Left ventricle myocardium inferior (tissue), 1 donor: ENCODE measurements around the gene TTC24. TPM values are rescaled to one million over a fixed set of nuclear protein-coding genes. Genes with fewer than 3 reads are reported as not detected.

Experiments used
- DNase-seq: peaks from one replicate; pipeline ENCODE4 v3.0.0-alpha.2; 2020
- H3K27ac ChIP-seq: fragments of 200-600 bp; replicated peaks from 2 replicates; pipeline ENCODE4 v1.8.0; 2021
- H3K27me3 ChIP-seq: fragments of 200-600 bp; 2 replicates; pipeline ENCODE4 v1.8.0; 2021; ENCODE audit warnings: low read depth
- H3K36me3 ChIP-seq: fragments of 200-600 bp; 2 replicates; pipeline ENCODE4 v1.8.0; 2021
- H3K4me1 ChIP-seq: fragments of 200-600 bp; 2 replicates; pipeline ENCODE4 v1.8.0; 2021
- H3K4me3 ChIP-seq: fragments of 200-600 bp; 2 replicates; pipeline ENCODE4 v1.8.0; 2021; ENCODE audit warnings: mild to moderate bottlenecking, moderate library complexity
- H3K9me3 ChIP-seq: fragments of 200-600 bp; replicated peaks from 2 replicates; pipeline ENCODE4 v1.8.0; 2021
- intact Hi-C: fragments of 100-400 bp; cut with micrococcal nuclease; formaldehyde crosslinking; loops from one replicate; pipeline ENCODE4 v1.11.0; 2022
- long read RNA-seq: library from polyadenylated mRNA; unstranded; transcript quantifications from one replicate; pipeline ENCODE4 v2.0.0, GENCODE V29; 2021
- total RNA-seq: library from RNA; stranded (reverse); fragmentation: NEBNext Ultra II Directional; extraction: Animal tissue kit (Norgen Biotek cat#: 25700); gene quantifications from one replicate; pipeline ENCODE4 v1.2.1, GENCODE V29; 2021
- TF ChIP-seq, protein P1 (sequence below): fragments of 200-600 bp; IDR thresholded peaks from 2 replicates; pipeline ENCODE4 v1.8.0; 2021; ENCODE audit warnings: antibody characterized with exemption, mild to moderate bottlenecking, borderline replicate concordance
- donor health status: DM: no; HTN: yes; CAD: no; lungs with severe emphysema.

Gene TTC24
- not detected for total RNA-seq
- long read RNA-seq: 0 reads

DNA sequence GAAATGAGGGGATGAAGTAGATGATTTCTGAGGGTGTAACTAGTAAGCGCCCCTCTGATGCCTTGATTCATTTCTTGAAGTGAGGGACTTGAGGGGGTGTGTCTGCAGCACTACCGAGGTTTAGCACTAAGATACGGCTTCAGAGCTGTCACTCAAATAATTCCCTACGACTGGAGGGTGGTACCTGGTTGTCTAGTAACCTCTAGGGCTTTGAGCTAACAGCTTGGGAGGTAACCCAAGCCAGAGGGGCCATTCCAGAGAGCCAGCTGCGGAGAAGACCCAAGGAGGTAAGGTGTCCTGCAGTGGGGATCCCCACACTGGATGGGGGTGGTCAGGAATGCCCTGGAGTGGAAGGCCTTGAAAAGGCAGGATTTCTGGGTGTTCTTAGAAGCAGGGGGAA is at the start of gene TTC24:
Gene TTC24, plus strand, starts transcription at position 252 of the 400 bp plus-strand sequence. CDS start 1,642 bp downstream, outside the sequence.
- Histone ChIP-seq H3K27ac (no peak within 1 kb of the TSS), H3K36me3 (no peaks in the 10 kb centered on the region), H3K9me3 (no peaks in the 10 kb centered on the region), H3K4me3 (no peak within 1 kb of the TSS), H3K4me1 (peaks cover 6% of the 10 kb centered on the region), H3K27me3 (no peaks in the 10 kb centered on the region)
- intact Hi-C loops: no loop called here
- no peak for DNase-seq
- TF ChIP-seq, protein P1, sequence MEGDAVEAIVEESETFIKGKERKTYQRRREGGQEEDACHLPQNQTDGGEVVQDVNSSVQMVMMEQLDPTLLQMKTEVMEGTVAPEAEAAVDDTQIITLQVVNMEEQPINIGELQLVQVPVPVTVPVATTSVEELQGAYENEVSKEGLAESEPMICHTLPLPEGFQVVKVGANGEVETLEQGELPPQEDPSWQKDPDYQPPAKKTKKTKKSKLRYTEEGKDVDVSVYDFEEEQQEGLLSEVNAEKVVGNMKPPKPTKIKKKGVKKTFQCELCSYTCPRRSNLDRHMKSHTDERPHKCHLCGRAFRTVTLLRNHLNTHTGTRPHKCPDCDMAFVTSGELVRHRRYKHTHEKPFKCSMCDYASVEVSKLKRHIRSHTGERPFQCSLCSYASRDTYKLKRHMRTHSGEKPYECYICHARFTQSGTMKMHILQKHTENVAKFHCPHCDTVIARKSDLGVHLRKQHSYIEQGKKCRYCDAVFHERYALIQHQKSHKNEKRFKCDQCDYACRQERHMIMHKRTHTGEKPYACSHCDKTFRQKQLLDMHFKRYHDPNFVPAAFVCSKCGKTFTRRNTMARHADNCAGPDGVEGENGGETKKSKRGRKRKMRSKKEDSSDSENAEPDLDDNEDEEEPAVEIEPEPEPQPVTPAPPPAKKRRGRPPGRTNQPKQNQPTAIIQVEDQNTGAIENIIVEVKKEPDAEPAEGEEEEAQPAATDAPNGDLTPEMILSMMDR: no peak

DNA sequence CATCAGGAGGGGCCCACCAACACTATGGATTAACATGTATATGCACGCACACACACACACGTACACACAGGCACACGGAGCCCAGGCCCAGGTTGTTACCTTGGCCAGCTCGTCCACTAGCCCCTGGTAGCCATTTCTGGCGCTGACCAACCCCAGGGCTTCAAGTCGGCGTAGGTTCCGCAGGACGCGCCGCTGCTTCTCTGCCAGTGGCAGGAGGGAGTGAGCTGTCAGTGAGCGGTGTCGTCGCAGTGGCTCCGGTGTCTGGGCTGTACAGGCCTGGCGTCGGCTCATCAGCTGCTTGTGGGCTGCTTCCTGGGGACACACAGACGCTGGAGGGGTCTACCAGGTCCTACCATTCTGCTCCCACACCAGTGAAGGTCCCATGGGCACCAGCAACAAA is 49.5 kb upstream of the TTC24 start:
- TF ChIP-seq, protein P1: no peak
- no peaks in the 10 kb centered on the region for H3K9me3 ChIP-seq
- no peak overlapping the region for H3K4me3 ChIP-seq
- intact Hi-C loops: no loop called here
- no peak for DNase-seq
- no peaks in the 10 kb centered on the region for H3K36me3 ChIP-seq
- H3K4me1 ChIP-seq: peaks cover 10% of the 10 kb centered on the region
- no peaks in the 10 kb centered on the region for H3K27me3 ChIP-seq
- H3K27ac ChIP-seq: no peak overlapping the region

DNA sequence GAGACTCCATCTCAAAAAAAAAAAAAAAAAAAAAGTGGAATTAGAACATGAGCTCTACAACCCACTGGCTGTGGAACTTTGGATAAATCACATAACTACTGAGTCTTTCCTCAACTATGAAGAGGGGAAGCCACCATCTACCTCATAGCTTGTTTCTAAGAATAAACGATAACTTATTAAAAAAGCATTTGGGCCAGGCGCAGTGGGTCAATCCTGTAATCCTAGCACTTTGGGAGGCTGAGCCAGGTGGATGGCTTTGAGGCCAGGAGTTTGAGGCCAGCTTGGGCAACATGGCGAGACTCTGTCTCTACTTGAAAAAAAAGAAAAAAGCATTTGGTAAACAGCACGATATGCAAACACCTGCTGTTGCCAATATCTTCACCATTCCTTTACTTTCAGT is 47.1 kb upstream of the TTC24 start:
- Histone ChIP-seq H3K4me1 (peaks cover 4% of the 10 kb centered on the region), H3K9me3 (no peaks in the 10 kb centered on the region), H3K27ac (no peak overlapping the region), H3K4me3 (no peak overlapping the region), H3K36me3 (no peaks in the 10 kb centered on the region), H3K27me3 (no peaks in the 10 kb centered on the region)
- no peak for DNase-seq
- TF ChIP-seq, protein P1: no peak
- intact Hi-C loops: no loop called here

DNA sequence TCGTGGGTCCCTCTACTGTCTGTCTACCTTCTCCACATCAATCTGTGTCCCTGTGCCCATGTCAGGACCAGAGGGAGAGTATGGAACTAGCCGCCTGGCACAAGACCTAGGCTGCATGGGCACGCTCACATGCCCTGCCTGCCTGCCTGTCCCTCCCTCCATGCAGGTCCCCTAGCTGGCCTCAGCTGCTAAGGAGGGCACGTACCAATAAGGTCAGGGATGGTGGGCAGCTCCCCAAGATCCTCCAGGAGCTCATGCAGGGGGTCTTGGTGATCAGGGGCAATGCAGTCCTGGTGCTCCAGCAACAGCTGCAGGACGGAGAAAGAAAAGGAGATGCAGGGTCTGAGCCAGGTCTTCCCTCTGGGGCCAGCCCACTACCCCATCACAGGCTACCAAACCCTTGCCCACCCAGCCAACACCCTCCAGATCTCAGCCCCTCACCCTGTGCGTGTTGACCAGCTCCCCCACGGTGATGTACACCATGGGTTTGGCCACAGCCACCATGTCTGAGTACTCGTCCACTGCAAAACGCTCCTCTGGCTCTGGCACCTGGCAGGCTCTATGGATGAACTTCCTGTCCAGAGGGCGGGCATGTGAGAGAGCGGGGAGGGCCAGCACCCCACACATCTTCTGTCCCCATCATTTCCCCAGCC is 45.8 kb upstream of the TTC24 start:
- no peaks in the 10 kb centered on the region for H3K9me3 ChIP-seq
- no peak overlapping the region for H3K27ac ChIP-seq
- H3K4me3 ChIP-seq: no peak overlapping the region
- TF ChIP-seq, protein P1: no peak
- no peaks in the 10 kb centered on the region for H3K36me3 ChIP-seq
- no peak for DNase-seq
- H3K4me1 ChIP-seq: no peaks in the 10 kb centered on the region
- intact Hi-C loops: no loop called here
- no peaks in the 10 kb centered on the region for H3K27me3 ChIP-seq

DNA sequence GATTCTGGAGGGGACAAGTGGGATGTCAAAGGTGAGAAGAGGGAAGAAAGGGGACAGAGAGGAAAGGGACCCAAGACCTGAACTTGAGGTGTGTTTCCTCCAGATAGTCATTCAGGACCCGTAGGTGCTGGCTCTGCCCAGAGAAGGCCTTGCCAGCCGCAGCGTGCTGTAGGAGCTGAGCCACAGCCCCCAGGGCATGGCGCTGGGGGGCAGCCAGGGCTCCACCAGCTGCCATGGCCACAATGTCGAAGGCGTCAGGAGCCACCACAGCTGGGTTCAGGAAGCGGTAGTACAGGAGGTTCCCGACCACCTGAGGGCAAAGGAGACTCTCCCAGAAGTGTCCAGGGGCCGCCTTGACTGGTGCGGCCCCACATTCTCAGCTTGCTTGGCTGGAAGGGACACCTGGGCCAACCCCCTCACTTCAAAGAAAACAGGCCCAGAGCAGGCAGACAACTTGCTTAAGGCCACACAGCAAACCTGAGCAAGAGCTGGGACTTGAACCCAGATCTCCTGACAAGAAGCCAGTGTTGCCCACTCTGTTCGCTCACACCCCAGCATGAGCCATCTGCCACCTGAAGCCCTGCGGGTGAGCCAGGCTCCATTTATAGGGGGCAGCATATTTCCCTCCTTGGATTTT is 45.0 kb upstream of the TTC24 start:
- intact Hi-C loops: no loop called here
- TF ChIP-seq, protein P1: no peak
- H3K36me3 ChIP-seq: no peaks in the 10 kb centered on the region

More for the DNA sequence above, 45.0 kb upstream of the TTC24 start:
- Histone ChIP-seq H3K27me3 (no peaks in the 10 kb centered on the region), H3K9me3 (no peaks in the 10 kb centered on the region), H3K27ac (no peak overlapping the region), H3K4me1 (no peaks in the 10 kb centered on the region), H3K4me3 (no peak overlapping the region)
- no peak for DNase-seq
